ENCODE results near the gene OR51B2.
"Not testable (repeated sequence)": the region's sequence is repeated elsewhere in the genome, so short reads cannot be mapped to it uniquely, and the experiment has no call there.

The OR51B2 gene

GRCh38 chr11:5324197-5324596 lies at the start of gene OR51B2:
Gene OR51B2, minus strand, starts transcription at chr11:5324297. Its CDS starts 0 bp downstream, at chr11:5324297.
- TF ChIP-seq CTCF (IDR thresholded peaks at IDR 0.05; ENCODE audit: low read length, missing control alignments): no peak

GRCh38 chr11:5369789-5370188 lies 45.7 kb upstream of the OR51B2 start:
- no peak overlapping the region for H3K4me3 ChIP-seq (replicated peaks; ENCODE audit: low read depth, low read length)
- peak; percentile 53 for TF ChIP-seq CTCF (IDR thresholded peaks at IDR 0.05; ENCODE audit: low read length, missing control alignments)
- DNase-seq (ENCODE audit: low read depth): peak; percentile 64

More at GRCh38 chr11:5324197-5324596, at the start of gene OR51B2:
- no peak for DNase-seq (ENCODE audit: low read depth)
- no peak within 1 kb of the TSS for H3K4me3 ChIP-seq (replicated peaks; ENCODE audit: low read depth, low read length)

GRCh38 chr11:5368502-5369043 lies 44.5 kb upstream of the OR51B2 start:
- no peak for DNase-seq (ENCODE audit: low read depth)
- no peak overlapping the region for H3K4me3 ChIP-seq (replicated peaks; ENCODE audit: low read depth, low read length)
- no peak for TF ChIP-seq CTCF (IDR thresholded peaks at IDR 0.05; ENCODE audit: low read length, missing control alignments)

GRCh38 chr11:5367448-5368074 lies 43.5 kb upstream of the OR51B2 start:
- H3K4me3 ChIP-seq (replicated peaks; ENCODE audit: low read depth, low read length): no peak overlapping the region
- DNase-seq (ENCODE audit: low read depth): peak; percentile 92
- TF ChIP-seq CTCF (IDR thresholded peaks at IDR 0.05; ENCODE audit: low read length, missing control alignments): no peak

- no peak overlapping the region for H3K4me3 ChIP-seq (replicated peaks; ENCODE audit: low read depth, low read length)
- TF ChIP-seq CTCF (IDR thresholded peaks at IDR 0.05; ENCODE audit: low read length, missing control alignments): no peak
- peak; percentile 14 for DNase-seq (ENCODE audit: low read depth)
Measured at GRCh38 chr11:5366856-5367255, 42.8 kb upstream of the OR51B2 start.

GRCh38 chr11:5366365-5366764 lies 42.3 kb upstream of the OR51B2 start:
- not testable (repeated sequence) for DNase-seq (ENCODE audit: low read depth)

GRCh38 chr11:5364214-5364613 lies 40.1 kb upstream of the OR51B2 start:
- TF ChIP-seq CTCF (IDR thresholded peaks at IDR 0.05; ENCODE audit: low read length, missing control alignments): no peak
- H3K4me3 ChIP-seq (replicated peaks; ENCODE audit: low read depth, low read length): no peak overlapping the region
- peak; percentile 73 for DNase-seq (ENCODE audit: low read depth)

More at GRCh38 chr11:5366365-5366764, 42.3 kb upstream of the OR51B2 start:
- not testable (repeated sequence) for H3K4me3 ChIP-seq (replicated peaks; ENCODE audit: low read depth, low read length)

All from fibroblast of pulmonary artery (primary cell).